Measurements from ENCODE around the gene ZNF398. TPM values are rescaled to one million over a fixed set of nuclear protein-coding genes. Genes with fewer than 3 reads are reported as not detected.

ZNF398 gene
- total and polyA plus RNA-seq, 10 of the 15 experiments (the other 5 are each of a cell fraction or from before 2014, with no cell fraction given) = 2.3 to 15.3 (median 10.0) TPM

- FAIRE-seq = no peak
These were observed 33.6 kb downstream of the ZNF398 start for GRCh38 chr7:149180722-149181449.

GRCh38 chr7:149181450-149181790 lies 34.2 kb downstream of the ZNF398 start:
- Histone ChIP-seq H3K4me1 (ENCODE audit: control insufficient read depth, insufficient read depth, low read length) (no peaks in the 10 kb centered on the region), H3K27me3 (replicated peaks in 1 of 2; ENCODE audit: control insufficient read depth in 2 of 2, insufficient read depth in 2 of 2, low read length in 1 of 2) (no peaks in the 10 kb centered on the region), H3K4me2 (ENCODE audit: control insufficient read depth, insufficient read depth) (no peak overlapping the region), H3K36me3 (ENCODE audit: control insufficient read depth in 2 of 2, insufficient read depth in 2 of 2, low read length in 1 of 2) (peaks cover 15 to 16% of the 10 kb centered on the region in 2 experiments; a peak in 3 of 4 replicates), H3K9me3 (replicated peaks; ENCODE audit: control insufficient read depth, insufficient read depth, low read length) (no peaks in the 10 kb centered on the region), H2AFZ (ENCODE audit: control insufficient read depth, low read depth, low read length) (no peak overlapping the region), H3K4me3 (no peak overlapping the region), H4K20me1 (ENCODE audit: control insufficient read depth, insufficient read depth) (no peaks in the 10 kb centered on the region), H3K79me2 (ENCODE audit: control insufficient read depth, insufficient read depth, low read length) (no peaks in the 10 kb centered on the region), H3K27ac (ENCODE audit: control insufficient read depth, insufficient read depth) (no peak overlapping the region), H3K9ac (ENCODE audit: control insufficient read depth, insufficient read depth, low read length) (no peak overlapping the region)
- SMC1A ChIA-PET (ENCODE audit: uncharacterized antibody, unreplicated experiment) = interaction anchor here (0.5 to 1.1 kb wide), 2 partner anchors 15 to 70 kb away, joined by 3 to 4 read pairs; no protein-coding TSS in a partner anchor
- RAD21 ChIA-PET (ENCODE audit: unreplicated experiment) = no interaction called here
- FAIRE-seq (no peak), DNase-seq (ENCODE audit: low read depth, low spot score) (no peak), ATAC-seq (no peak)
- CTCF ChIA-PET = interaction anchor here (0.7 kb wide), 1 partner anchor 14 kb away, joined by 3 read pairs; the partner anchor contains the start of gene ZNF282
- POLR2A ChIA-PET = no interaction called here
- BruUV-seq (replicated peaks) = no TSS peak
- intact Hi-C loops (cut with micrococcal nuclease; ENCODE audit: unreplicated experiment) = no loop called here
- in situ Hi-C loops (cut with MboI) = no loop called here
- TF ChIP-seq SUZ12 (IDR thresholded peaks at IDR 0.05; ENCODE audit: unreplicated experiment) (no peak), POLR2AphosphoS5 (IDR thresholded peaks at IDR 0.05; ENCODE audit: low read length) (no peak), EGR1 (IDR thresholded peaks at IDR 0.05; ENCODE audit: borderline replicate concordance in 1 of 2, low read depth in 2 of 2, low read length in 2 of 2) (no peak), NR2F1 (conservative IDR thresholded peaks at IDR 0.05) (no peak), IKZF1 (conservative IDR thresholded peaks at IDR 0.05) (no peak), PRDM15 (CRISPR knock-in tag; IDR thresholded peaks at IDR 0.05) (no peak), ZNF217 (IDR thresholded peaks at IDR 0.05) (no peak), IRF3 (IDR thresholded peaks at IDR 0.05) (no peak)

More at GRCh38 chr7:149180722-149181449, 33.6 kb downstream of the ZNF398 start:
- no TSS peak for BruUV-seq (replicated peaks)
- no peak for DNase-seq (ENCODE audit: low read depth, low spot score)
- no peak for TF ChIP-seq IRF3 (IDR thresholded peaks at IDR 0.05)
- no peak for TF ChIP-seq TBL1XR1 (IDR thresholded peaks at IDR 0.05; ENCODE audit: low read depth, low read length)
- no peak for TF ChIP-seq NFXL1 (IDR thresholded peaks at IDR 0.05; ENCODE audit: borderline replicate concordance)
- TF ChIP-seq RFX5 (IDR thresholded peaks at IDR 0.05; ENCODE audit: low read depth, low read length) = no peak
- Histone ChIP-seq H3K36me3 (ENCODE audit: control insufficient read depth in 2 of 2, insufficient read depth in 2 of 2, low read length in 1 of 2) (peaks cover 16 to 18% of the 10 kb centered on the region in 2 experiments; a peak in 3 of 4 replicates), H3K4me2 (ENCODE audit: control insufficient read depth, insufficient read depth) (no peak overlapping the region), H3K4me1 (ENCODE audit: control insufficient read depth, insufficient read depth, low read length) (no peaks in the 10 kb centered on the region), H3K79me2 (ENCODE audit: control insufficient read depth, insufficient read depth, low read length) (no peaks in the 10 kb centered on the region), H4K20me1 (ENCODE audit: control insufficient read depth, insufficient read depth) (no peaks in the 10 kb centered on the region), H3K27me3 (replicated peaks in 1 of 2; ENCODE audit: control insufficient read depth in 2 of 2, insufficient read depth in 2 of 2, low read length in 1 of 2) (no peaks in the 10 kb centered on the region), H3K9me3 (replicated peaks; ENCODE audit: control insufficient read depth, insufficient read depth, low read length) (no peaks in the 10 kb centered on the region), H3K9ac (ENCODE audit: control insufficient read depth, insufficient read depth, low read length) (no peak overlapping the region), H2AFZ (ENCODE audit: control insufficient read depth, low read depth, low read length) (no peak overlapping the region), H3K27ac (ENCODE audit: control insufficient read depth, insufficient read depth) (no peak overlapping the region), H3K4me3 (no peak overlapping the region)
- ChIA-PET RAD21 (ENCODE audit: unreplicated experiment) (no interaction called here), POLR2A (no interaction called here), SMC1A (ENCODE audit: uncharacterized antibody, unreplicated experiment) (interaction anchor here (1.1 kb wide), 1 partner anchor 15 kb away, joined by 4 read pairs; no protein-coding TSS in a partner anchor), CTCF (interaction anchor here (1.2 kb wide), 2 partner anchors 14 to 16 kb away, joined by 3 read pairs; partner anchors contain the start of gene ZNF282)
- in situ Hi-C loops (cut with MboI) = no loop called here
- intact Hi-C loops (cut with micrococcal nuclease; ENCODE audit: unreplicated experiment) = no loop called here
- ATAC-seq = no peak
